HuH-7.5 (cell line): ENCODE measurements around the gene WDR83.
A peak's percentile ranks its signal among the peaks of the same experiment; 100 is the strongest.

Experiments
- DNase-seq: peaks from one replicate; pipeline ENCODE4 v3.0.0; 2011; ENCODE audit warnings: low spot score

Gene WDR83

GRCh38 chr19:12715929-12716328 is 49.3 kb downstream of the WDR83 start:
- DNase-seq, result no peak

DNA sequence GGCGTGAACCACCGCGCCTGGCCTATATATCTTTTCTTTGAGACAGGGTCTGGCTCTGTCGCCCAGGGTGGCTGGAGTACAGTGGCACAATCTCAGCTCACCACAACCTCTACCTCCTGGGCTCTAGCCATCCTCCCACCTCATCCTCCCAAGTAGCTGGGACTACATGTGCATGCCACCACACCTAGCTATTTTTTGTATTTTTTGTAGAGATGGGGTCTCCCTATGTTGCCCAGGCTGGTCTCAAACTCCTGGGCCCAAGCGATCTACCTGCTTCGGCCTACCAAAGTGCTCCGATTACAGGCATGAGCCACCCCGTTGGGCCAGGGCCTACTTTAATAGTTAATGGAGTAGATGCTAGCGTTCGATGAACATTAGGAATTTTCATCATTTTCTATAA is 53.7 kb downstream of the WDR83 start:
- DNase-seq, result no peak

GRCh38 chr19:12720851-12721655 is 54.4 kb downstream of the WDR83 start:
- no peak for DNase-seq

- DNase-seq, result peak; percentile 83
Measured at GRCh38 chr19:12721656-12722565, 55.3 kb downstream of the WDR83 start.

GRCh38 chr19:12722566-12723380 is 56.2 kb downstream of the WDR83 start:
- peak; percentile 100 for DNase-seq

DNA sequence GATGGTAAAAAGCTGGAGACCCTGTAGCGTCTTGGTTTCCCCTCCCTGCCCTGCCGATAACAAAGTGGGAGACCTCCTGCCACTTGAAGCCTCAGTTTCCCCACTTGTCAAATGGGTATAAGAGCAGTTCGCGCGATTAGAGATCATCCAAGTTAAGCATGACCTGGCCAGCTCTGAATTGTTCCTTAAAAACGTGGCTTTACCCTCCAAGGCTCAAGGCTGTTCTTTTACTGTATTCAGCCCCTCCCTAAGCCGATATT is 56.7 kb downstream of the WDR83 start:
- DNase-seq, result no peak

DNA sequence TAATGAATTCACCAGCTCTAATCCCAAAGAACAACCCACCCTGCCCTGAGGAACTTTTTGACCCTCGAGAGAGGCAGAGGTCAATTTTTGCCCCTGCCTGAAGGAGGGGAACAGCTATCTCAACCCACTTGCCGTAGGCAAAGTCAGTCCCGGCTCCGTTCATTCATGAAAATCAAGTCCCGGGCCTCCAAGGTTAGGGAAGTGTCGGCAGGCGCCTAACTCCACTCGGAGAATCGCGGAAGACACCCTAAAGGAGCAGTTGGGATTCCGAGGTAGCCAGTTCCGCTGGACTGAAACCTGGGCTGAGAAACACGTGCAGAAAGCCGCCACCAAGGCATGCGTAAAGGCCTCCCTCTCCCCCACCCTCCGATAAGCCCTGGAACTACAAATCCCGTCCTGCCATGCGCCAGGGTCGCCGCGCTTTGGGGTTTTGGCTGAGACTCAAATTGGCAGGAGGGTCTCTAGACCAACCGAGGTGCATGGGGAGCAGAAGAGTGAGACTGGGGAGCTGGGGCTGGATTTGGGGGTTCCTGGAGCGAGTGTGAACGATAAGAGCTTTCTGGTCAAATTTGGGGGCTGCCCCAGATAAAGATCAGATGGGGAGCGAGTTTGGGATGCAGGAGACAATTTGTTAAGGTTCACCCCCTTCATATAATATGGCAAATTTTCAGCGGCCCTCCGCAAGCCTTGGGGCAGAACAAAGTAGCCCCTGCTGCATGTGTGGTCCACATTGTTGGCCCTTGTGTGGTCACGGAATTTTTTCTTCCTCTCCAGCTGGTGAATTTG is 57.2 kb downstream of the WDR83 start, which contains the start of gene TNPO2:
Gene TNPO2, minus strand, starts transcription at position 292 of the 786 bp plus-strand sequence. CDS start 2,955 bp downstream, outside the sequence.
- peak; percentile 88 for DNase-seq
